ENCODE results near the gene FAM78A.

GRCh38 chr9:131262327-131263032, 13.8 kb downstream of the FAM78A start:
- TF ChIP-seq POLR2A (IDR thresholded peaks at IDR 0.05) (no peak), CTCF (IDR thresholded peaks at IDR 0.05) (no peak)

Measured in transverse colon (tissue), 3 donors.